Activated CD8-positive, alpha-beta T cell treated with anti-CD3 and anti-CD28 coated beads for 36 hours (primary cell): Measurements from ENCODE around the gene ANKRD34A. TPM values are rescaled to one million over a fixed set of nuclear protein-coding genes. Genes with fewer than 3 reads are reported as not detected.
A peak's percentile ranks its signal among the peaks of the same experiment; 100 is the strongest.
"Not testable (repeated sequence)": the region's sequence is repeated elsewhere in the genome, so short reads cannot be mapped to it uniquely, and the experiment has no call there.

Experiments used
- ATAC-seq: fragments of 200-7000 bp; cut with Tn5 transposase; one replicate; pipeline ENCODE4 v1.10.0; 2021; ENCODE audit warnings: mild to moderate bottlenecking, moderate library complexity
- CTCF ChIA-PET: fragments of 350-600 bp; sonication (Branson Sonifier 250); formaldehyde crosslinking; loops from one replicate; lab custom pipeline; 2021; ENCODE audit warnings: antibody characterized with exemption; lab: Charles Lee
- POLR2A ChIA-PET: fragments of 350-600 bp; sonication (Branson Sonifier 250); formaldehyde crosslinking; loops from one replicate; lab custom pipeline; 2021; ENCODE audit warnings: antibody characterized with exemption; lab: Charles Lee
- DNase-seq: peaks from one replicate; pipeline ENCODE4 v3.0.0-alpha.2; 2020
- H3K27ac Mint-ChIP-seq: one replicate; pipeline ENCODE4 v1.8.0; 2021; ENCODE audit warnings: mild to moderate bottlenecking, mixed read lengths
- H3K27me3 Mint-ChIP-seq: one replicate; pipeline ENCODE4 v1.8.0; 2021; ENCODE audit warnings: mixed read lengths
- H3K36me3 Mint-ChIP-seq: one replicate; pipeline ENCODE4 v1.8.0; 2021; ENCODE audit warnings: low read depth, mixed read lengths
- H3K4me1 Mint-ChIP-seq: one replicate; pipeline ENCODE4 v1.8.0; 2021; ENCODE audit warnings: low read depth, mixed read lengths
- H3K4me3 Mint-ChIP-seq: one replicate; pipeline ENCODE4 v1.8.0; 2021; ENCODE audit warnings: mild to moderate bottlenecking, moderate library complexity, mixed read lengths
- H3K9me3 Mint-ChIP-seq: one replicate; pipeline ENCODE4 v1.8.0; 2021; ENCODE audit warnings: mixed read lengths
- intact Hi-C: fragments of 100-400 bp; cut with micrococcal nuclease; formaldehyde crosslinking; loops from one replicate; pipeline ENCODE4 v1.10.0; 2022
- total RNA-seq, 2 experiments: library from RNA; stranded (reverse); gene quantifications; one replicate each; pipeline ENCODE4 v1.2.3, GENCODE V29; 2021
- TF ChIP-seq, protein P1 (sequence below): fragments of 200-600 bp; IDR thresholded peaks from one replicate; pipeline ENCODE4 v1.8.0; 2022; ENCODE audit warnings: antibody characterized with exemption, mild to moderate bottlenecking

ANKRD34A gene
- total RNA-seq, 2 experiments from 2014 or later, result 6.6 to 7.7 TPM

DNA sequence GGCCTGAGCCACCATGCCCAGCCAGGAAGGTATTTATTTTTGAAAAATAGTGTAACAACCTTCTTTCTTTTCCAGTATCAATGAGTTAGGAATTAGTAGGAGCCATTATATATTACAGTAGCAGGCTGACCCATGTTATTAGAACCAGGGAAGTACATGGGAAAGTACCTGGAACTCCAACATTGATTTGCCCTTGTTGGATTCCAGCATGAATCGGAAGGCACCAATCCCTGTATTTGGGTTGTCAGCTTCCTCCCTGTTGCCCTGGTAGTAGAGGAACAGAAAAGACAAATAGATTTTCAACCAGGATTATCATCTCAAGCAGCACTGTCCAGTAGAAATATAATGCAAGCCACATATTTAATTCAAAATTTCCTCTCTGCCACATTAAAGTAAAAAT is 26.9 kb downstream of the ANKRD34A start:
- TF ChIP-seq, protein P1, sequence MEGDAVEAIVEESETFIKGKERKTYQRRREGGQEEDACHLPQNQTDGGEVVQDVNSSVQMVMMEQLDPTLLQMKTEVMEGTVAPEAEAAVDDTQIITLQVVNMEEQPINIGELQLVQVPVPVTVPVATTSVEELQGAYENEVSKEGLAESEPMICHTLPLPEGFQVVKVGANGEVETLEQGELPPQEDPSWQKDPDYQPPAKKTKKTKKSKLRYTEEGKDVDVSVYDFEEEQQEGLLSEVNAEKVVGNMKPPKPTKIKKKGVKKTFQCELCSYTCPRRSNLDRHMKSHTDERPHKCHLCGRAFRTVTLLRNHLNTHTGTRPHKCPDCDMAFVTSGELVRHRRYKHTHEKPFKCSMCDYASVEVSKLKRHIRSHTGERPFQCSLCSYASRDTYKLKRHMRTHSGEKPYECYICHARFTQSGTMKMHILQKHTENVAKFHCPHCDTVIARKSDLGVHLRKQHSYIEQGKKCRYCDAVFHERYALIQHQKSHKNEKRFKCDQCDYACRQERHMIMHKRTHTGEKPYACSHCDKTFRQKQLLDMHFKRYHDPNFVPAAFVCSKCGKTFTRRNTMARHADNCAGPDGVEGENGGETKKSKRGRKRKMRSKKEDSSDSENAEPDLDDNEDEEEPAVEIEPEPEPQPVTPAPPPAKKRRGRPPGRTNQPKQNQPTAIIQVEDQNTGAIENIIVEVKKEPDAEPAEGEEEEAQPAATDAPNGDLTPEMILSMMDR, result no peak
- Mint-ChIP-seq H3K4me1 (peaks cover 10% of the 10 kb centered on the region), H3K27ac (no peak overlapping the region), H3K27me3 (no peaks in the 10 kb centered on the region), H3K9me3 (no peaks in the 10 kb centered on the region), H3K4me3 (no peak overlapping the region), H3K36me3 (peaks cover 16% of the 10 kb centered on the region)
- DNase-seq (no peak), ATAC-seq (no peak)
- POLR2A ChIA-PET, result interaction anchor here (1.8 kb wide), 1 partner anchor 10 kb away, joined by 10 read pairs; the partner anchor contains the start of gene RBM8A
- intact Hi-C loops, result no loop called here
- CTCF ChIA-PET, result interaction anchor here (1.3 kb wide), 1 partner anchor 91 kb away, joined by 4 read pairs; no protein-coding TSS in a partner anchor

DNA sequence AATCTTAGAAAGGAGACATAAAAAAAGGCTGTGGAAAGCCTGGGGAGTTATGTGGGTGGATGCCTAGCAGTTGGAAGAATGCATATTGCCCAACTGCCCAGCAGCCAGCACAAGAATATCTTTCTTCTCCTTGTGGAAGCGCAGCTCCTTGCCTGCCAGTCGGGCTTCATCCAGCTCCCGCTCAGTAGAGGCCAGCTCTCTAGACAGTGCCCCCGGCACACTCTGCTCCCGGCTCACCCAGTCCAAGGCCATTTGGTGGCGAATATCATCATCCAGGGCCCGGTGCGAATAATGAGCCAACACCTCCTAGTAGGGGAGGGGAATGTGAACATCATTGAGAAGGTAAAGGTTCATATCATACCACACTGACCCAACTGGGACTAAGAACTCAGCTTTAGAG is 28.1 kb downstream of the ANKRD34A start:
- TF ChIP-seq, protein P1, result no peak
- DNase-seq, result no peak
- H3K36me3 Mint-ChIP-seq, result peaks cover 18% of the 10 kb centered on the region
- no peaks in the 10 kb centered on the region for H3K9me3 Mint-ChIP-seq
- ATAC-seq, result no peak
- intact Hi-C loops, result no loop called here
- no peaks in the 10 kb centered on the region for H3K27me3 Mint-ChIP-seq
- ChIA-PET POLR2A (interaction anchor here (1.1 to 1.8 kb wide), 3 partner anchors 9 to 21 kb away, joined by 4 to 10 read pairs (median 4); partner anchors contain the start of gene RBM8A), CTCF (interaction anchor here (1.5 to 1.8 kb wide), 2 partner anchors 9 to 28 kb away, joined by 4 to 5 read pairs; partner anchors contain the start of genes ANKRD34A, POLR3GL and RBM8A)
- H3K4me1 Mint-ChIP-seq, result peaks cover 16% of the 10 kb centered on the region
- H3K4me3 Mint-ChIP-seq, result no peak overlapping the region
- no peak overlapping the region for H3K27ac Mint-ChIP-seq

DNA sequence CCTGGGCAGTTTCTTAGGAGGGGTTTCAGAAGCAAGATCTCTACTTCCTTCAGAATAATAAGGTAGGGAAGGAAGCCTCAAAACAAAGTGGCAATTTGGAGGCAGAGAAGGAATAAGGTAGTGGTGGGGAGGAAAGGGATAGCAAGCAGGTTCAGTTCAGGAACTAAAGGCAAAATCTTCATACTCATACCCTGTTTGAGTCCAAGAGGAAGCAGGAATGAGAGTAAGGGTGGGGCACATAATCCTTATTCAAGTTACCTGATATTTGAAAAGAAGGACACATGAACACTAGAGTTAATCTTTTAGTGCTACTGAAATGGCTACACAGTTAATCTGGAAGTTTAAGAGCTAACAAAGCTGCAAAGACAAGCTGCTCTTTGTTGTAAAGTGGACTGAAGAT is 28.7 kb downstream of the ANKRD34A start:
- ATAC-seq (no peak), DNase-seq (no peak)
- Mint-ChIP-seq H3K9me3 (no peaks in the 10 kb centered on the region), H3K27me3 (no peaks in the 10 kb centered on the region), H3K27ac (peak overlapping the region; percentile 10), H3K36me3 (peaks cover 19% of the 10 kb centered on the region), H3K4me1 (peaks cover 16% of the 10 kb centered on the region), H3K4me3 (no peak overlapping the region)
- intact Hi-C loops, result no loop called here
- TF ChIP-seq, protein P1, result no peak
- POLR2A ChIA-PET, result interaction anchor here (1.1 to 1.8 kb wide), 3 partner anchors 8 to 21 kb away, joined by 4 to 10 read pairs (median 4); partner anchors contain the start of gene RBM8A
- CTCF ChIA-PET, result interaction anchor here (1.5 to 1.8 kb wide), 2 partner anchors 9 to 29 kb away, joined by 4 to 5 read pairs; partner anchors contain the start of genes ANKRD34A, POLR3GL and RBM8A

DNA sequence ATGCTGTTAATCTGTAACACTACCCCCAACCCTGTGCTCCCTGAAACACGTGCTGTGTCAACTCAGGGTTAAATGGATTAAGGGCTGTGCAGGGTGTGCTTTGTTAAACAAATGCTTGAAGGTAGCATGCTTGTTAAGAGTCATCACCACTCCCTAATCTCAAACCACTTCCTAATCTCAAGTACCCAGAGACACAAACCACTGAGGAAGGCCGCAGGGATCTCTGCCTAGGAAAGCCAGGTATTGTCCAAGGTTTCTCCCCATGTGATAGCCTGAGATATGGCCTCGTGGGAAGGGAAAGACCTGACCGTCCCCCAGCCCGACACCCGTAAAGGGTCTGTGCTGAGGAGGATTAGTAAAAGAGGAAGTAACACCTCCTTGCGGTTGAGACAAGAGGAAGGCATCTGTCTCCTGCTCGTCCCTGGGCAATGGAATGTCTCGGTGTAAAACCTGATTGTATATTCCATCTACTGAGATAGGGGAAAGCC is 31.8 kb downstream of the ANKRD34A start:
- intact Hi-C loops, H3K27me3 Mint-ChIP-seq, ATAC-seq, H3K9me3 Mint-ChIP-seq: not testable (repeated sequence)
- DNase-seq, result peak; percentile 25
- POLR2A ChIA-PET, result interaction anchor here (0.9 to 8.6 kb wide), 6 partner anchors 10 to 119 kb away, joined by 3 to 160 read pairs (median 3); partner anchors contain the start of genes ANKRD34A, LIX1L, PEX11B and POLR3GL
- CTCF ChIA-PET, result interaction anchor here (1.3 to 4.1 kb wide), 3 partner anchors 10 to 100 kb away, joined by 3 to 13 read pairs (median 5); no protein-coding TSS in a partner anchor
- Mint-ChIP-seq H3K36me3 (peaks cover 21% of the 10 kb centered on the region), H3K4me3 (peak overlapping the region; percentile 37), H3K4me1 (peaks cover 19% of the 10 kb centered on the region), H3K27ac (peak overlapping the region; percentile 87)

DNA sequence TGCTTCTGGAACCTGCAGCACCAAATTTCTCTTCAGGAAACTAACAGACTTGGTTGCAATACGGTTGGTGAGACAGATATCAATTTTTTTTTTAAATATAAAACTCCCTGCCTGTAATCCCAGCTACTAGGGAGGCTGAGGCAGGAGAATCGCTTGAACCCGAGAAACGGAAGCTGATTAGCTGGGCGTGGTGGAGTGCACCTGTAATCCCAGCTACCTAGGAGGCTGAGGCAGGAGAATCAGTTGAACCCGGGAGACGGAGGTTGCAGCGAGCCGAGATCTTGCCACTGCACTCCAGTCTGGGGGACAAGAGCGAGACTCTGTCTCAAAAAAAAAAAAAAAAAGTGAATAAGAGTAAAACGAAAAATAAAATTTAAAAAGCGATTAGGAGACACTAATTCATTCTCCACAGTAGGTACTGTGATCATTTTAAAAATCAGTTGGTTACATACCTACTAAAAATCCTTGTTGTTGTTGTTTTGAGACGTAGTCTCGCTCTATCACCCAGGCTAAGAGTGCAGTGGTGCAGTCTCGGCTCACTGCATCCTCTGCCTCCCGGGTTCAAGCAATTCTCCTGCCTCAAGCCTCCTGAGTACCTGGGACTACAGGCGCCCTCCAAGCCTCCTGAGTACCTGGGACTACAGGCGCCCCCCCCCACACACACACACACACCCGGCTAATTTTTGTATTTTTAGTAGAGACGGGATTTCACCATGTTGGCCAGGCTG is 36.3 kb downstream of the ANKRD34A start:
- no peaks in the 10 kb centered on the region for H3K27me3 Mint-ChIP-seq
- DNase-seq (peak; percentile 24), ATAC-seq (no peak)
- H3K27ac Mint-ChIP-seq, result no peak overlapping the region
- TF ChIP-seq, protein P1, result no peak
- intact Hi-C loops, result loop anchor here (5.0 kb wide), 1 partner anchor 34 kb away; the partner anchor contains the start of genes ANKRD34A and POLR3GL
- no peak overlapping the region for H3K4me3 Mint-ChIP-seq
- peaks cover 29% of the 10 kb centered on the region for H3K4me1 Mint-ChIP-seq
- peaks cover 15% of the 10 kb centered on the region for H3K36me3 Mint-ChIP-seq
- CTCF ChIA-PET, result interaction anchor here (0.7 to 2.3 kb wide), 18 partner anchors 8 to 104 kb away, joined by 3 to 19 read pairs (median 5); partner anchors contain the start of genes ANKRD34A, ITGA10, LIX1L and NUDT17
- no peaks in the 10 kb centered on the region for H3K9me3 Mint-ChIP-seq
- POLR2A ChIA-PET, result interaction anchor here (0.6 to 8.6 kb wide), 28 partner anchors 9 to 124 kb away, joined by 3 to 160 read pairs (median 6); partner anchors contain the start of genes ANKRD34A, ITGA10, LIX1L and NUDT17
